ENCODE results near the gene TUBA3E. TPM values are rescaled to one million over a fixed set of nuclear protein-coding genes. Genes with fewer than 3 reads are reported as not detected.
"Not testable (repeated sequence)": the region's sequence is repeated elsewhere in the genome, so short reads cannot be mapped to it uniquely, and the experiment has no call there.

Gene TUBA3E
- total RNA-seq, 1 donor from 2014 or later = not detected

DNA sequence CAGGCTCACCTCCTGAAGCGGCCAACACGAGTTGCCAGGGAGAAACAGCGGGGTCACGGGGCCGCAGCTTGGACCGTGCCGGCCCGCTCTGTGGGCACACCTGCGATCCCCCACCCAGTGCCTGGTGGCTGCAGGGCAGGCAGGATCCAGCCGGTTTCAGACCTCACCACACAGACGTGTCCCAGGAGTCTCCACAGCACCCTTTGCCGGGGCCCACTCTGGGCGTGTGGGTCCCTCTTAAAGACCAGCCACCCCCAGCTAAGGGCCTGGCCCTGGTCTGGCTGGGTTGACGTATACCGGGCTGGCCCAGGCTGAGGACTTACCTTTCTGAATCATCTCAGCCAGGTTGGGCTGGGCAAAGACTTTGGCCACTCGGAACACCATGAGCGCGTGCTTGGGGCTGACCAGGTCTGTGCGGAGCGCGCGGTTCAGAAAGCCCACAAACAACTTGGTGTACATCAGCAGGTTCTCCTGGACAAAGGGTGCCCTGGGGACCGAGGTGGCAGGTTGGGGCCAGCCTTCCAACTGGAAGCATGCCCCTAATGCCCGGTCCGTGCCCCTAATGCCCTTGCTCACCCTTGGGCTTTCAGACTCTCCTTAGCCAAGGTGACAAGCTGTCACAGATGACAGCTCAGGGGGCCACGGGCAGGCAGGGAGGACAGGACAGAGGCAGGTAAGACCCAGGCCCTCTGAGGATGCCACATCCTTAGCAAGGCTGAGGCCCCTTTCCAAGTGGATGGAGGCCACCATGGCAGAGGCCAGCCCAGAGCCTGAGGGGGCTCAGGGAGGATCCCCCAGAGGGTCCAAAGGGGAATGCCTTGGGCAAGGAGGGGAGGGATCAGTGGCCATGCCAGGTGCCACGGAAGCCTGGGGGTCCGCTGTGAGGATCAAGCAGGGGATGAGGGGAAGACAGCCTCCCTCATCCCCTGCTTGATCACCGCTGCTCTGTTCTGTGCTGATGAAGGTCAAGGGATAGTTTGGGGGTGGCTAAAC lies 43.2 kb downstream of the TUBA3E start:
- peak overlapping the region; percentile 28 for H3K27ac Mint-ChIP-seq (ENCODE audit: unreplicated experiment)
- H3K4me1 Mint-ChIP-seq (ENCODE audit: low read depth, unreplicated experiment) = peaks cover 5% of the 10 kb centered on the region
- H3K36me3 Mint-ChIP-seq (ENCODE audit: unreplicated experiment) = no peaks in the 10 kb centered on the region
- TF ChIP-seq, protein P1, sequence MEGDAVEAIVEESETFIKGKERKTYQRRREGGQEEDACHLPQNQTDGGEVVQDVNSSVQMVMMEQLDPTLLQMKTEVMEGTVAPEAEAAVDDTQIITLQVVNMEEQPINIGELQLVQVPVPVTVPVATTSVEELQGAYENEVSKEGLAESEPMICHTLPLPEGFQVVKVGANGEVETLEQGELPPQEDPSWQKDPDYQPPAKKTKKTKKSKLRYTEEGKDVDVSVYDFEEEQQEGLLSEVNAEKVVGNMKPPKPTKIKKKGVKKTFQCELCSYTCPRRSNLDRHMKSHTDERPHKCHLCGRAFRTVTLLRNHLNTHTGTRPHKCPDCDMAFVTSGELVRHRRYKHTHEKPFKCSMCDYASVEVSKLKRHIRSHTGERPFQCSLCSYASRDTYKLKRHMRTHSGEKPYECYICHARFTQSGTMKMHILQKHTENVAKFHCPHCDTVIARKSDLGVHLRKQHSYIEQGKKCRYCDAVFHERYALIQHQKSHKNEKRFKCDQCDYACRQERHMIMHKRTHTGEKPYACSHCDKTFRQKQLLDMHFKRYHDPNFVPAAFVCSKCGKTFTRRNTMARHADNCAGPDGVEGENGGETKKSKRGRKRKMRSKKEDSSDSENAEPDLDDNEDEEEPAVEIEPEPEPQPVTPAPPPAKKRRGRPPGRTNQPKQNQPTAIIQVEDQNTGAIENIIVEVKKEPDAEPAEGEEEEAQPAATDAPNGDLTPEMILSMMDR (IDR thresholded peaks at IDR 0.05; ENCODE audit: partially characterized antibody, unreplicated experiment) = no peak
- H3K9me3 Mint-ChIP-seq (ENCODE audit: unreplicated experiment) = peaks cover 6% of the 10 kb centered on the region
- no peaks in the 10 kb centered on the region for H3K27me3 Mint-ChIP-seq (ENCODE audit: unreplicated experiment)
- no peak overlapping the region for H3K4me3 Mint-ChIP-seq (ENCODE audit: unreplicated experiment)
- no peak for DNase-seq

DNA sequence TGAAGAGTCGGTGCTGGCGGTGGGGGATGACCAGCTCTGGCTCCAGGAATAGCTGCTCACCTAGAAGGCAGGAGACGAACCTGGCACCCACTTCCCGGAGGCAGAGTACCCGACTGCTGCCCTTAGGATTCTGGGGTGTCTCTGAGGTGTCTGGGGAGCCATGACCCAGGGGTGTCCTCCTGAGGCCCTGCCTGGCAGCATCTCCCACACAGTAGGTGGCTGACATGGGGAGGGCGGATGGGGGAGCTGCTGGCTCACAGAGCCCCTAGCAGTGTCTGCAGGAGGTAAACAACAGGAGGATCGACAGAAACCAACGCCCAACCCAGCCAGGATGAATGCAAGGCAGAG lies 43.8 kb downstream of the TUBA3E start:
- DNase-seq; H3K9me3 Mint-ChIP-seq (ENCODE audit: unreplicated experiment); H3K4me3 Mint-ChIP-seq (ENCODE audit: unreplicated experiment); H3K36me3 Mint-ChIP-seq (ENCODE audit: unreplicated experiment); H3K27ac Mint-ChIP-seq (ENCODE audit: unreplicated experiment); H3K27me3 Mint-ChIP-seq (ENCODE audit: unreplicated experiment); H3K4me1 Mint-ChIP-seq (ENCODE audit: low read depth, unreplicated experiment): not testable (repeated sequence)

DNA sequence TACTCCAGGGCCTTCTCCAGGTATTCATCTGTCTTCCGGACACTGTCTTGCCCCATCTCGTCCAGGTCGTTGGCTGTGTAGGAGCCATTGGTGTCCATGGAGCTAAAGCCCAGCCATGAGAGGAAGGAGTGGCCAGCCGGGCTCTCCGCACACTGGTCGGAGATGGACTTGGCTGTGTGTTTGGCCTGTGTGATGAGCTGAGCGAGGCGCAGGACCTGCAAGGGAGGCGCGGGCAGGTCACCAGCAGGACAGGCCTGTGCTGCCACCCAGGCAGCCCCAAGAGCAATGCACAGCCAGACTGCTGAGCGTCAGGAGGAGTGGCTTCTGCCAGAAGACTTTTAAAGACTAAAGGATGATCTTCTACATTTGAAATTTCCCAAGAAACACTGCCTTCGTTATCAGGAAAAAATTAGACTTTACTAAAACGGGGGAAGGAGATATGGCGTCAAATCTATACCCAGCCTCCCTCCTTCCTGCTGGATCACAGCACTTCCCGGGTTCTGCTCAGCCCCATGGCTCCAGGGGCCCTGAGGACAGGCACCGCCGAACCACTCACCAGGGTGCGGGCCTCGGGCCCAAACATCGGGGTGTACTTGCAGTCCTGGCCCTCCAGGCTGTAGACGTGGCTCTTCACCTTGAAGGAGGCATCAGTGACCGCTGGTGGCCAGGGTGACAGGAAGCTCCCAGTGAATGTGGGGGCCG lies 44.4 kb downstream of the TUBA3E start:
- H3K4me3 Mint-ChIP-seq (ENCODE audit: unreplicated experiment); H3K4me1 Mint-ChIP-seq (ENCODE audit: low read depth, unreplicated experiment); H3K36me3 Mint-ChIP-seq (ENCODE audit: unreplicated experiment); H3K9me3 Mint-ChIP-seq (ENCODE audit: unreplicated experiment); H3K27me3 Mint-ChIP-seq (ENCODE audit: unreplicated experiment); H3K27ac Mint-ChIP-seq (ENCODE audit: unreplicated experiment); DNase-seq: not testable (repeated sequence)

DNA sequence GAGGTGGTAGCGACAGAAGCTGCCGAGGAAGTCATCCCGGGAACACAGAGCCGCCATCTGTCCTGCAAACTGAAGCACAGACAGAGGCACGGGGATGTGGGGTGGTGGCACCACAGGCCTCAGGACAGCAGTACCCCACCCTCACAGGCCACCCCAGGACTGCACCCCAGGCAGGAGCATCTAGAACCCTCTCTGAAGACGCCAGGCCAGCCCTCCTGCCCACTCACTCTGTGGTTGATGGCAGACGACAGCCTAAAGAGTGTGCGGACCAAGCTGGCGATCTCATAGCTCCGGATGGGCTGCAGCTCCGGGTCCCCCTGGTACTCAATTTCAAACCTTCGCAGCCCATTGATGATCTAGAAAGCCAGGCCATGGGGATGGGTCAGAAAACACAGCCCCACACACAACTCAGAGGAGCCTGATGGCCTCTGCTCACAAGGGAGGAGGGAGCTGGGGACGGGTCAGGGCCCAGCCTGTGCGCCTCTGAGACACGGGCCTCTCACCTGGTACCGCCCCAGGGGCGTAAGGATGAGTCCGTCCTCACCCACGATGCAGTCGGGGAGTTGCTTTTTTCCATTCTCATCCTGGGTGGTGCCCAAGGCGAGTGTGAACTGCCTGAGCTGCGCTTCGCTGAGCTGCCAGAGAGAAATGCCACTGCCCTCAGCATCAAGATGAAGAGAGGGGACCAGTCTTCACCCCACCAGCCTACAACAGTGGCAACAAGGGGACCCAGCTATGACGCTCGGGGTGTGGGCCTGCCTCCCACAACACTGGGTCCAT lies 45.2 kb downstream of the TUBA3E start:
- no peak overlapping the region for H3K4me3 Mint-ChIP-seq (ENCODE audit: unreplicated experiment)
- H3K4me1 Mint-ChIP-seq (ENCODE audit: low read depth, unreplicated experiment) = peaks cover 5% of the 10 kb centered on the region
- H3K27me3 Mint-ChIP-seq (ENCODE audit: unreplicated experiment) = peaks cover 2% of the 10 kb centered on the region
- no peak overlapping the region for H3K27ac Mint-ChIP-seq (ENCODE audit: unreplicated experiment)
- H3K9me3 Mint-ChIP-seq (ENCODE audit: unreplicated experiment) = peaks cover 6% of the 10 kb centered on the region
- no peaks in the 10 kb centered on the region for H3K36me3 Mint-ChIP-seq (ENCODE audit: unreplicated experiment)
- no peak for DNase-seq
- TF ChIP-seq, protein P1 (IDR thresholded peaks at IDR 0.05; ENCODE audit: partially characterized antibody, unreplicated experiment) = no peak

DNA sequence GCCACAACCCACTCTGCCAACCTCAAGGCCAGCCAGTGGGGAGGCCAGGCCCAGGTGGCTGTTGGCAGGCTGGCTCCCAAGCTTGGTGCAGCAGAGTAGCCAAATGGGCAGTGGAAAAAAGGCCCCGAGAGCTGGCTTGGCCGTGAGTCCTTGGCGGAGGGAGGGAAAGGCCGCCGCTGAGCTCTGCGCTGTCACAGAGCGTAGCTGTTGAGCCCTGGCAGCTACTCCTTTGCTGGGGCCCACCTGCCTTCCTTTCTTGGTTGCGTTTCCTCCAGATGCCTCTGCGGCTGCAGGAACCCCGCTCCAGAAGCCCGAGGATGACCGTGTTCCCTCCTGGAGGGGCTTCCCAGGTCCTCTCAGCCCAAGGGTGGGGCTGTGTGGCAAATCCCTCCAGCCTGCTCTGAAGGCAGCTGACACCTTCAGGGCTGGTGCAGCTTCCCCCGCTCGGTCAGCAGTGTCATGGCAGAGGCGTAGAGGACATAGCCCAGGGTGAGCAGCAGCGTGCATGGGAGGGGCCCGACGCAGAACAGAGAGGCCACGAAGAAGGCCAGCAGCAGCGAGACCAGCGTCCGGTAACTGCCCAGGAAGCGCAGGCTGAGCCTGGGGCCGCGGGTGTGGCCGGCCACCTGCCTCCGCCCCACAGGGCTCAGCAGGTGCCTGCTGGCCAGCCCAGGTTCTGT lies 46.0 kb downstream of the TUBA3E start:
- H3K4me1 Mint-ChIP-seq (ENCODE audit: low read depth, unreplicated experiment); H3K9me3 Mint-ChIP-seq (ENCODE audit: unreplicated experiment); H3K27me3 Mint-ChIP-seq (ENCODE audit: unreplicated experiment); H3K4me3 Mint-ChIP-seq (ENCODE audit: unreplicated experiment); H3K27ac Mint-ChIP-seq (ENCODE audit: unreplicated experiment); DNase-seq; H3K36me3 Mint-ChIP-seq (ENCODE audit: unreplicated experiment): not testable (repeated sequence)

DNA sequence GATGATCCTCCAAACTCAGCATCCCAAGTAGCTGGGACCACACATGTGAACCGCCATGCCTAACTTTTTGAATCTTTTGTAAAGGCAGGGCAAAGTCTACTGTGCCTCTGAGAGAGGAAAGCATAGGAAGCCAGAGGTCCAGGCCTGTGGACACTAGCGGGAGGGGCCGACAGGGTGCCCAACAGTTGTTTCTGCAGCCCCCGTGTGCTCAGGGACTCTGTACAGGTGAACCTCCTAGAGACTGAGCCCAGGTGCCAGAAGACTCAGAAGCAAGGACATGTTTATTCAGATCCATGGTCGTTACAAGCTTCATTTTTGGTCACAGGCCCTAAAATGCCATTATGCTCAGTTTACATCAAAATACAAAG lies 47.1 kb downstream of the TUBA3E start:
- DNase-seq; H3K4me3 Mint-ChIP-seq (ENCODE audit: unreplicated experiment); H3K27ac Mint-ChIP-seq (ENCODE audit: unreplicated experiment); H3K27me3 Mint-ChIP-seq (ENCODE audit: unreplicated experiment); H3K36me3 Mint-ChIP-seq (ENCODE audit: unreplicated experiment); H3K4me1 Mint-ChIP-seq (ENCODE audit: low read depth, unreplicated experiment); H3K9me3 Mint-ChIP-seq (ENCODE audit: unreplicated experiment): not testable (repeated sequence)
